ENCODE data around the gene PIGK. TPM values are rescaled to one million over a fixed set of nuclear protein-coding genes. Genes with fewer than 3 reads are reported as not detected.

PIGK gene
- total and polyA plus RNA-seq, 2 of the 4 experiments (the other 2 are of a cell fraction): 15.6 to 21.2 TPM

DNA sequence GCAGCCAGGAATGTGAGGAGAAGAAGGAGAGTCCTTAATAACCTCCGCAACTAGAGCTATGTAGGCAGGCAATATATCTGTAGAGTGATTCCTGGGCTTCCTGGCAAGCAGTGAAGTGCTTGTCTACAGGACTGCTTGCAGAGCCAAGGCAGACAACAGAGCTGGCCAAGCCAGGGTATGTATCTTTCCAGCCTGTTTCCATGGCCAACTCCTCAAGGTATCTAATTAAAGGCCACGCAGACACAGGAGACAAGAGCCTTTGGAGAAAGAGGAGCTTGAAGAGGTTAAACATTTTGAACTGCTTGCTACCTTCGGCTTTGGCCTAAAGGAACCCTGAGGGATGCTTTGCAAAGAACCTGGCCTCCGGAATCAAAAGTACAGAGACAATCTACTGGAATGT lies 137.4 kb downstream of the PIGK start:
- Histone ChIP-seq H4K8ac (ENCODE audit: low read depth in 2 of 2, low read length in 2 of 2) (no peak overlapping the region), H2AFZ (replicated peaks; ENCODE audit: low read length, poor library complexity) (peak overlapping the region; percentile 17), H4K20me1 (ENCODE audit: insufficient read depth, low read length) (no peaks in the 10 kb centered on the region), H3K27ac (ENCODE audit: insufficient read depth, low read length) (no peak overlapping the region), H2BK20ac (ENCODE audit: low read depth, low read length) (no peak overlapping the region), H3K14ac (replicated peaks; ENCODE audit: low read depth, low read length) (no peak overlapping the region), H3K56ac (ENCODE audit: extremely low read depth, insufficient read depth, low read length) (no peak overlapping the region), H2BK15ac (ENCODE audit: low read depth, low read length) (no peak overlapping the region), H2BK120ac (ENCODE audit: low read depth, low read length) (no peak overlapping the region), H4K91ac (ENCODE audit: insufficient read depth, low read depth, low read length) (no peak overlapping the region), H3K4me2 (ENCODE audit: low read depth, low read length) (no peak overlapping the region), H3K79me1 (ENCODE audit: low read depth in 1 of 2, low read length in 2 of 2) (no peaks in the 10 kb centered on the region), H3K4ac (ENCODE audit: low read depth, low read length) (no peak overlapping the region), H3K9me1 (ENCODE audit: insufficient read depth, low read length) (no peaks in the 10 kb centered on the region), H2BK5ac (ENCODE audit: low read depth, low read length, poor library complexity, severe bottlenecking) (no peak overlapping the region), H3K4me1 (ENCODE audit: control insufficient read depth, insufficient read depth, low read length) (no peaks in the 10 kb centered on the region), H3K27me3 (ENCODE audit: control insufficient read depth, insufficient read depth, low read length) (no peaks in the 10 kb centered on the region; the same call in 1 of the 2 replicates), H4K5ac (ENCODE audit: low read depth, low read length) (no peak overlapping the region), H3K23ac (ENCODE audit: low read depth, low read length) (no peak overlapping the region), H3K18ac (ENCODE audit: low read depth, low read length) (no peak overlapping the region), H3K9ac (ENCODE audit: low read depth, low read length) (no peak overlapping the region), H3K4me3 (ENCODE audit: insufficient read depth, low read depth, low read length) (no peak overlapping the region), H3K36me3 (ENCODE audit: control insufficient read depth, insufficient read depth, low read length) (no peaks in the 10 kb centered on the region), H2AK5ac (ENCODE audit: low read depth, low read length) (no peak overlapping the region), H3K9me3 (ENCODE audit: control insufficient read depth, insufficient read depth, low read length) (no peaks in the 10 kb centered on the region), H2AK9ac (replicated peaks; ENCODE audit: low read depth, low read length, poor library complexity) (no peak overlapping the region)
- in situ Hi-C loops (cut with MboI; ENCODE audit: low sequenced_read_pairs): no loop called here
- CTCF ChIA-PET: no interaction called here
- POLR2A ChIA-PET (ENCODE audit: unreplicated experiment): no interaction called here
- TF ChIP-seq MXI1 (IDR thresholded peaks at IDR 0.05; ENCODE audit: borderline replicate concordance, low read depth, low read length) (no peak), MAFK (IDR thresholded peaks at IDR 0.05; ENCODE audit: low read depth, low read length) (no peak), MAZ (IDR thresholded peaks at IDR 0.05; ENCODE audit: borderline replicate concordance, low read depth, low read length) (no peak), FOS (IDR thresholded peaks at IDR 0.05; ENCODE audit: low read depth, low read length) (no peak), NFE2L2 (IDR thresholded peaks at IDR 0.05; ENCODE audit: low read depth, low read length) (no peak), RCOR1 (IDR thresholded peaks at IDR 0.05; ENCODE audit: insufficient replicate concordance, low read length) (no peak), POLR2A (IDR thresholded peaks at IDR 0.05; ENCODE audit: low read depth, low read length) (no peak), CHD1 (IDR thresholded peaks at IDR 0.05; ENCODE audit: low read depth, low read length) (no peak), RFX5 (IDR thresholded peaks at IDR 0.05; ENCODE audit: low read depth, low read length) (no peak), CEBPB (IDR thresholded peaks at IDR 0.05; ENCODE audit: low read depth, low read length) (no peak), BHLHE40 (IDR thresholded peaks at IDR 0.05; ENCODE audit: low read depth, low read length) (no peak), SMC3 (IDR thresholded peaks at IDR 0.05; ENCODE audit: low read depth, low read length) (no peak), RAD21 (IDR thresholded peaks at IDR 0.05; ENCODE audit: low read length) (no peak)
- TF ChIP-seq, protein P1, sequence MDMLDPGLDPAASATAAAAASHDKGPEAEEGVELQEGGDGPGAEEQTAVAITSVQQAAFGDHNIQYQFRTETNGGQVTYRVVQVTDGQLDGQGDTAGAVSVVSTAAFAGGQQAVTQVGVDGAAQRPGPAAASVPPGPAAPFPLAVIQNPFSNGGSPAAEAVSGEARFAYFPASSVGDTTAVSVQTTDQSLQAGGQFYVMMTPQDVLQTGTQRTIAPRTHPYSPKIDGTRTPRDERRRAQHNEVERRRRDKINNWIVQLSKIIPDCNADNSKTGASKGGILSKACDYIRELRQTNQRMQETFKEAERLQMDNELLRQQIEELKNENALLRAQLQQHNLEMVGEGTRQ (IDR thresholded peaks at IDR 0.05; ENCODE audit: low read depth, low read length): no peak
- TF ChIP-seq, protein P2, sequence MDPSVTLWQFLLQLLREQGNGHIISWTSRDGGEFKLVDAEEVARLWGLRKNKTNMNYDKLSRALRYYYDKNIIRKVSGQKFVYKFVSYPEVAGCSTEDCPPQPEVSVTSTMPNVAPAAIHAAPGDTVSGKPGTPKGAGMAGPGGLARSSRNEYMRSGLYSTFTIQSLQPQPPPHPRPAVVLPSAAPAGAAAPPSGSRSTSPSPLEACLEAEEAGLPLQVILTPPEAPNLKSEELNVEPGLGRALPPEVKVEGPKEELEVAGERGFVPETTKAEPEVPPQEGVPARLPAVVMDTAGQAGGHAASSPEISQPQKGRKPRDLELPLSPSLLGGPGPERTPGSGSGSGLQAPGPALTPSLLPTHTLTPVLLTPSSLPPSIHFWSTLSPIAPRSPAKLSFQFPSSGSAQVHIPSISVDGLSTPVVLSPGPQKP (IDR thresholded peaks at IDR 0.05; ENCODE audit: borderline replicate concordance, low read depth, low read length): no peak
- TF ChIP-seq, protein P3, sequence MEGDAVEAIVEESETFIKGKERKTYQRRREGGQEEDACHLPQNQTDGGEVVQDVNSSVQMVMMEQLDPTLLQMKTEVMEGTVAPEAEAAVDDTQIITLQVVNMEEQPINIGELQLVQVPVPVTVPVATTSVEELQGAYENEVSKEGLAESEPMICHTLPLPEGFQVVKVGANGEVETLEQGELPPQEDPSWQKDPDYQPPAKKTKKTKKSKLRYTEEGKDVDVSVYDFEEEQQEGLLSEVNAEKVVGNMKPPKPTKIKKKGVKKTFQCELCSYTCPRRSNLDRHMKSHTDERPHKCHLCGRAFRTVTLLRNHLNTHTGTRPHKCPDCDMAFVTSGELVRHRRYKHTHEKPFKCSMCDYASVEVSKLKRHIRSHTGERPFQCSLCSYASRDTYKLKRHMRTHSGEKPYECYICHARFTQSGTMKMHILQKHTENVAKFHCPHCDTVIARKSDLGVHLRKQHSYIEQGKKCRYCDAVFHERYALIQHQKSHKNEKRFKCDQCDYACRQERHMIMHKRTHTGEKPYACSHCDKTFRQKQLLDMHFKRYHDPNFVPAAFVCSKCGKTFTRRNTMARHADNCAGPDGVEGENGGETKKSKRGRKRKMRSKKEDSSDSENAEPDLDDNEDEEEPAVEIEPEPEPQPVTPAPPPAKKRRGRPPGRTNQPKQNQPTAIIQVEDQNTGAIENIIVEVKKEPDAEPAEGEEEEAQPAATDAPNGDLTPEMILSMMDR (conservative IDR thresholded peaks at IDR 0.05; ENCODE audit: low read depth, low read length): no peak
- intact Hi-C loops (cut with micrococcal nuclease): no loop called here
- WGBS, 2 experiments (ENCODE audit: extremely low coverage in 2 of 2, insufficient read length in 1 of 2): no CpG with 5 or more reads among the region's 4 CpGs
- no TSS peak for BruUV-seq (replicated peaks)
- no peak for DNase-seq
- no peak for ATAC-seq (ENCODE audit: low read depth)
- dilution Hi-C loops (cut with HindIII; ENCODE audit: low sequenced_read_pairs, unreplicated experiment): no loop called here

All from IMR-90 (cell line).